Measurements from ENCODE around the gene DBNL. TPM values are rescaled to one million over a fixed set of nuclear protein-coding genes. Genes with fewer than 3 reads are reported as not detected.

Gene DBNL
- total and polyA plus RNA-seq, 2 of the 13 experiments (the other 11 are each of a cell fraction or from before 2014, with no cell fraction given): 20.8 to 35.1 TPM

GRCh38 chr7:44044315-44045225 is at the start of gene DBNL (continued):
- TF ChIP-seq PBX2 (CRISPR knock-in tag; IDR thresholded peaks at IDR 0.05): 0 out of 2 replicates have a peak, but pooled peaks have one; percentile 23
- 0 out of 2 replicates have a peak, but pooled peaks have one; percentile 40 for TF ChIP-seq NFAT5 (CRISPR knock-in tag; IDR thresholded peaks at IDR 0.05)
- peak; percentile 73 for TF ChIP-seq PHF21A (CRISPR knock-in tag; IDR thresholded peaks at IDR 0.05)
- peak; percentile 63; the same call in 1 of the 2 replicates for TF ChIP-seq BRD4 (CRISPR knock-in tag; IDR thresholded peaks at IDR 0.05)
- TF ChIP-seq SIX1 (CRISPR knock-in tag; IDR thresholded peaks at IDR 0.05; ENCODE audit: borderline replicate concordance): no peak
- TF ChIP-seq ZNF713 (CRISPR knock-in tag; IDR thresholded peaks at IDR 0.05): peak; percentile 79; the same call in 1 of the 2 replicates
- peak; percentile 68 for TF ChIP-seq ZBTB2 (CRISPR knock-in tag; IDR thresholded peaks at IDR 0.05; ENCODE audit: low read depth)
- peak; percentile 98 for TF ChIP-seq ELF3 (CRISPR knock-in tag; IDR thresholded peaks at IDR 0.05)
- no peak for TF ChIP-seq SETDB1 (CRISPR knock-in tag; IDR thresholded peaks at IDR 0.05; ENCODE audit: borderline replicate concordance)
- peak; percentile 96 for TF ChIP-seq POLR2G (IDR thresholded peaks at IDR 0.05; ENCODE audit: low read depth, low read length)
- TF ChIP-seq ZNF629 (CRISPR knock-in tag; conservative IDR thresholded peaks at IDR 0.05): peak; percentile 19; the same call in 1 of the 2 replicates
- peak; percentile 84; the same call in 1 of the 2 replicates for TF ChIP-seq THAP9 (CRISPR knock-in tag; IDR thresholded peaks at IDR 0.05; ENCODE audit: borderline replicate concordance)
- peak; percentile 97 for TF ChIP-seq SAP130 (CRISPR knock-in tag; IDR thresholded peaks at IDR 0.05; ENCODE audit: low read depth)
- peak; percentile 24; the same call in 1 of the 2 replicates for TF ChIP-seq GATAD2A (CRISPR knock-in tag; IDR thresholded peaks at IDR 0.05)
- TF ChIP-seq POLR2A (IDR thresholded peaks at IDR 0.05; ENCODE audit: insufficient read depth in 1 of 2, low read depth in 2 of 2, low read length in 2 of 2): peak; percentile 71 to 96
- no peak for TF ChIP-seq KDM1A (CRISPR knock-in tag; IDR thresholded peaks at IDR 0.05)
- TF ChIP-seq KLF11 (CRISPR knock-in tag; IDR thresholded peaks at IDR 0.05): no peak
- no peak for TF ChIP-seq GZF1 (CRISPR knock-in tag; IDR thresholded peaks at IDR 0.05)
